GM18951 (cell line): Measurements from ENCODE around the gene SCNN1B.

Experiments
- POLR2A ChIP-seq: IDR thresholded peaks from 4 replicates; pipeline ENCODE4 v1.6.1; 2011; ENCODE audit warnings: mild to moderate bottlenecking; ENCODE audit not compliant: insufficient read length, insufficient read depth; ENCODE audit errors: extremely low read depth
- in situ Hi-C: fragments of 300-500 bp; cut with MboI; formaldehyde crosslinking; loops from one replicate; pipeline ENCODE4 v1.12.0; 2022; ENCODE audit warnings: low sequenced_read_pairs, mixed read lengths, inconsistent platforms; ENCODE audit not compliant: unreplicated experiment

The SCNN1B gene

GRCh38 chr16:23342083-23342640 is 40.1 kb downstream of the SCNN1B start:
- in situ Hi-C loops, result no loop called here
- TF ChIP-seq POLR2A, result no peak

- in situ Hi-C loops, result no loop called here
- no peak for TF ChIP-seq POLR2A
Observed at GRCh38 chr16:23343643-23344612, 41.8 kb downstream of the SCNN1B start.

GRCh38 chr16:23345237-23345636 is 43.1 kb downstream of the SCNN1B start:
- TF ChIP-seq POLR2A, result no peak
- in situ Hi-C loops, result no loop called here

- TF ChIP-seq POLR2A, result no peak
Observed at GRCh38 chr16:23348579-23349469, 46.7 kb downstream of the SCNN1B start.

GRCh38 chr16:23351360-23351759 is 49.3 kb downstream of the SCNN1B start:
- no peak for TF ChIP-seq POLR2A
- in situ Hi-C loops, result no loop called here

More at GRCh38 chr16:23348579-23349469, 46.7 kb downstream of the SCNN1B start:
- in situ Hi-C loops, result no loop called here

- no peak for TF ChIP-seq POLR2A
- in situ Hi-C loops, result no loop called here
Observed at GRCh38 chr16:23353440-23353839, 51.3 kb downstream of the SCNN1B start.

GRCh38 chr16:23354246-23354645 is 52.1 kb downstream of the SCNN1B start:
- in situ Hi-C loops, result no loop called here
- no peak for TF ChIP-seq POLR2A

- in situ Hi-C loops, result no loop called here
- TF ChIP-seq POLR2A, result no peak
Observed at GRCh38 chr16:23355106-23355670, 53.1 kb downstream of the SCNN1B start.

GRCh38 chr16:23356941-23357340 is 54.8 kb downstream of the SCNN1B start:
- in situ Hi-C loops, result no loop called here
- no peak for TF ChIP-seq POLR2A

GRCh38 chr16:23357761-23358290 is 55.7 kb downstream of the SCNN1B start:
- in situ Hi-C loops, result no loop called here
- TF ChIP-seq POLR2A, result no peak

- in situ Hi-C loops, result no loop called here
- no peak for TF ChIP-seq POLR2A
Observed at GRCh38 chr16:23359092-23359760, 57.1 kb downstream of the SCNN1B start.

GRCh38 chr16:23362460-23363317 is 60.6 kb downstream of the SCNN1B start:
- in situ Hi-C loops, result no loop called here
- TF ChIP-seq POLR2A, result no peak
